ENCODE data around the gene USP7.

USP7 gene

DNA sequence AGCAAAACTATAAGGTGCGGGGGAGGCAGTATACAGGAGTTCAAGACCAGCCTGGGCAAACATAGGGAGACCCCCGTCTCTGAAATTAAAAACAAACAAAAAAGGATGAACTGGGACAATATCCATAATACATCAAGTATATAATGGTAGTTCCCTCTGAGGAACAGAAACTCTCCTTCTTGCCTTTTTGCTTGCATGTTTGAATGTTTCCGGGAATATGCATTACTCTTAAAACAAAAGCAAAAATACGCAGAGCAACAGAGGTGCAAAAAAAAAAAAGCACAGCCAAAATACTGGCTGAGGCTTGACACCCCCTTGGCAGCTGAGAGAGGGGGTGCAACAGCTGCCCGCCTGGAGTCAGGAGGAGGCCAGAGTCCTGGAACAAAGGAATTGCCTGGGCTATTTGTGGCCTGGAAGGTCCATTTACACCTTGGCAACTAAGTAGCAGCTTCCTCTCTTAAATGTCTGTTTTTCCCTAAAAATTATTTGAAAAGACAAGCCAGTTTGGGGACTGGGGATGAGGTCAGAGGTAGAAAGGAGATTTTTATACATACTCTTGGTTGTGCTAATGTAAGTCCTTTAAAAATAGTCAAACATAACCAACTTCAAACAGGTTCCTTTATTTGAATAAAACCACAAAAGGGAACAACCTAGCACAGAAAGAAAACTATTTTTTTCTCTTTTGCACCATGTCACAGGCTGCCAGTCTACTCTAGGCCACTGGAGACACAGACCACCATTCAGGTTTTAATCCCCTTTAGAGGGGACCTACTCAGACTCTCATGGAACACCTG, 19.5 kb downstream of the USP7 start:
- intact Hi-C loops (cut with DNase I; ENCODE audit: low total_unique reads), result no loop called here
- H3K4me3 ChIP-seq, result no peak overlapping the region
- no peaks in the 10 kb centered on the region for H3K36me3 ChIP-seq
- H3K9me3 ChIP-seq, result no peaks in the 10 kb centered on the region
- H3K4me1 ChIP-seq, result peaks cover 0 to 83% (median 36%) of the 10 kb centered on the region in 4 donors
- no peak overlapping the region for H3K27ac ChIP-seq
- no peaks in the 10 kb centered on the region for H3K27me3 ChIP-seq
- no peak for DNase-seq
- no peak for TF ChIP-seq CTCF (IDR thresholded peaks at IDR 0.05)

GRCh38 chr16:8943001-8943763, 20.5 kb downstream of the USP7 start:
- no peak for DNase-seq
- no peak for TF ChIP-seq CTCF (IDR thresholded peaks at IDR 0.05)
- Histone ChIP-seq H3K4me1 (peaks cover 0 to 85% (median 36%) of the 10 kb centered on the region in 4 donors), H3K9me3 (no peaks in the 10 kb centered on the region), H3K27me3 (no peaks in the 10 kb centered on the region), H3K36me3 (no peaks in the 10 kb centered on the region), H3K4me3 (no peak overlapping the region), H3K27ac (no peak overlapping the region)
- intact Hi-C loops (cut with DNase I; ENCODE audit: low total_unique reads), result no loop called here

DNA sequence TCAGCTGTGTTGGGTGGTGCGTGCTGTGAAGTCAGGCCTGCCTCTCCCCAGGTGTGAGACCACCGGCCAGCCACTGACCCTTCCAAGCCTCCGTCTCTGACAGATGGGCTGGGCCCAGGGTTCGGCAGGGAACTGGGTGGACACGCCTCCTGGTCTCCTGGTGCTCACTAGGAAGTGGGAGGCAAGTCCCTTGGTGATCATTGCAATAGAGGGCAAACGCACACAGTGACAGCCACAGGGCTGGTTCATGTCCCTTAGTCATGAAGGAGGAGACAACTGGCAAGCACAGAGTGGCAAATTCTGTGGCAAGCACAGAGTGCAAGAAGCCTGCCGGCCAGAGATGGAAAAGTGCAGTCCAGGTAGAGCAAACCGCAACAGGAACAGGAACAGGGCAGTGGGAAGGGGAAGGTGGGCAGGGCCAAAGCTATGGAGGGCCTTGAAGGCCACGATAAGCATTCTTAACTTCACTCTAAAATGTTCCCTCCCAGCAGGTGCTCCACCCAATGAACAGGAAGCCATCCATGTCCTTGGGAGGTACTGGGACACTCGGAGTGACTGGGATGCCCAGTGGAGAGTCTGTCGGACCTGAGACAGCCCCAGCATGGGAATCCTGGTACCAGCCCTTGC, 21.9 kb downstream of the USP7 start:
- Histone ChIP-seq H3K36me3 (no peaks in the 10 kb centered on the region), H3K4me1 (peaks cover 0 to 86% (median 39%) of the 10 kb centered on the region in 4 donors), H3K4me3 (no peak overlapping the region), H3K27me3 (no peaks in the 10 kb centered on the region), H3K9me3 (no peaks in the 10 kb centered on the region), H3K27ac (no peak overlapping the region)
- TF ChIP-seq CTCF (IDR thresholded peaks at IDR 0.05), result no peak
- no peak for DNase-seq
- intact Hi-C loops (cut with DNase I; ENCODE audit: low total_unique reads), result no loop called here

GRCh38 chr16:8937803-8938202, 25.9 kb downstream of the USP7 start:
- Histone ChIP-seq H3K4me1 (peaks cover 0 to 73% (median 28%) of the 10 kb centered on the region in 4 donors), H3K27ac (no peak overlapping the region), H3K9me3 (no peaks in the 10 kb centered on the region), H3K27me3 (no peaks in the 10 kb centered on the region), H3K4me3 (no peak overlapping the region), H3K36me3 (no peaks in the 10 kb centered on the region)
- no peak for TF ChIP-seq CTCF (IDR thresholded peaks at IDR 0.05)
- intact Hi-C loops (cut with DNase I; ENCODE audit: low total_unique reads), result no loop called here
- DNase-seq, result no peak

GRCh38 chr16:8936421-8936820, 27.3 kb downstream of the USP7 start:
- no peak overlapping the region for H3K27ac ChIP-seq
- H3K9me3 ChIP-seq, result no peaks in the 10 kb centered on the region
- no peak overlapping the region for H3K4me3 ChIP-seq
- H3K4me1 ChIP-seq, result peaks cover 0 to 62% (median 19%) of the 10 kb centered on the region in 4 donors
- TF ChIP-seq CTCF (IDR thresholded peaks at IDR 0.05), result peak in 1 of 2 experiments; percentile 26
- H3K36me3 ChIP-seq, result no peaks in the 10 kb centered on the region
- intact Hi-C loops (cut with DNase I; ENCODE audit: low total_unique reads), result no loop called here
- no peaks in the 10 kb centered on the region for H3K27me3 ChIP-seq
- no peak for DNase-seq

Measured in tibial artery (tissue), 4 donors.